H54 (cell line): ENCODE results near the gene FAM120A.
"Not testable (repeated sequence)": the region's sequence is repeated elsewhere in the genome, so short reads cannot be mapped to it uniquely, and the experiment has no call there.

Experiments
- DNase-seq: peaks from one replicate; pipeline ENCODE4 v3.0.0; 2011; ENCODE audit warnings: low spot score, mixed read lengths; ENCODE audit not compliant: insufficient read length
- FAIRE-seq: peaks from 3 replicates; lab custom pipeline; 2011; peaks lifted over from hg19 to GRCh38; lab: Jason Lieb, UNC
- POLR2A ChIP-seq: IDR thresholded peaks from 2 replicates; pipeline ENCODE4 v1.6.1; 2011; ENCODE audit warnings: low read depth, mild to moderate bottlenecking, low read length

The FAM120A gene

DNA sequence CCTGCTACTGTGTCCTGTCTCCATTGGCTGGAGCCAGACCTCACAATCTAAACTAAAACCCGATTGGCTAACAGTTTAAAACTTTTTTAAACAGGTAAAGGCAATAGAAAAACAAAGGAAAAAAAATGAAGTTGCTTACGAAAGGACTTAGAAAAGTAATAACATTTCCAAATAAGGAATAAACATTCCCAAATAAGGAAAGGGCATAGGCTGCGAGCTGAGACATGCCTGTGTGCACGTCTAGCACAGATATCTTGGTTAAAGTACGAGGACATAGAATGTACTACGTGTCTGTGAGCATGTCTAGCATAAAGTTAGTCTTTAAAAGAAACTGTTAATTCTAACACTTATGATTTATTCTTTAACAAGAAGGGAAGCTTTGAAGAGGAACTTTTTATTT lies 15.3 kb upstream of the FAM120A start:
- FAIRE-seq (no peak), DNase-seq (no peak)
- no peak for TF ChIP-seq POLR2A

GRCh38 chr9:93436655-93437407 lies 14.7 kb upstream of the FAM120A start:
- TF ChIP-seq POLR2A, result no peak
- DNase-seq (no peak), FAIRE-seq (no peak)

GRCh38 chr9:93437996-93438395 lies 13.5 kb upstream of the FAM120A start:
- DNase-seq (no peak), FAIRE-seq (no peak)

GRCh38 chr9:93439301-93439700 lies 12.2 kb upstream of the FAM120A start:
- FAIRE-seq, DNase-seq: not testable (repeated sequence)

More at GRCh38 chr9:93437996-93438395, 13.5 kb upstream of the FAM120A start:
- no peak for TF ChIP-seq POLR2A

DNA sequence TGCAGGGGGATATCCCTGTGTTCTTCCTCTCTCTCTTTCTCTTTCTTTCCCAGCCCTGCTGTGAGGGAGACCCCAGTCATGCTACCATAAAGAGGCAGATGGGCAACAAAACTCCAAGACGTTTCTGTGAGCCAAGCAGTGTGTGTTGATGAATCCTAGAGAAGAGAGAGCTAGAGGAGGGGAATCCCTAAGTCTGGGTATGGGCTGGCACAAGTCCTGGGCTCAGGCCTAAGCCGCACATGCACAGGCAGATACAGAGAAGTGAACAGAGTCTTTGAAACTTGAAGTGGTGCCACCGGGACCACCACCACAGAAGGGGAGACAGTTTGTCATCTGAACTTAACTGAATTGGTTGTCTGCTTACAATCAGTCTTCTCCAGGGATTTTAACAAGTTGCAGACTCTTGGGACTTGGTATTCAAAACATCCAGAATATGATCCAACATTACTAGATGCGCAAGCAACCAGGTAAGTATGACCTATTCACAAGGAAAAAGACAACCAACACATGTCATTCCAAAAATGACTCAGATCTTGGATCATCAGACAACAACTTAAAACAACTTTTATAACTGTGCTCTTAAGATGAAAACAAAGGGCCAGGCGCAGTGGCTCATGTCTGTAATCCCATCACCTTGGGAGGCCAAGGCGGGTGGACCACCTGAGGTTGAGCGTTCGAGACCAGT lies 10.4 kb upstream of the FAM120A start:
- FAIRE-seq (no peak), DNase-seq (no peak)
- TF ChIP-seq POLR2A, result no peak

GRCh38 chr9:93446073-93446472 lies 5.4 kb upstream of the FAM120A start:
- no peak for DNase-seq
- no peak for FAIRE-seq

GRCh38 chr9:93447655-93448054 lies 3.8 kb upstream of the FAM120A start:
- FAIRE-seq (no peak), DNase-seq (no peak)
- no peak for TF ChIP-seq POLR2A

More at GRCh38 chr9:93446073-93446472, 5.4 kb upstream of the FAM120A start:
- no peak for TF ChIP-seq POLR2A

DNA sequence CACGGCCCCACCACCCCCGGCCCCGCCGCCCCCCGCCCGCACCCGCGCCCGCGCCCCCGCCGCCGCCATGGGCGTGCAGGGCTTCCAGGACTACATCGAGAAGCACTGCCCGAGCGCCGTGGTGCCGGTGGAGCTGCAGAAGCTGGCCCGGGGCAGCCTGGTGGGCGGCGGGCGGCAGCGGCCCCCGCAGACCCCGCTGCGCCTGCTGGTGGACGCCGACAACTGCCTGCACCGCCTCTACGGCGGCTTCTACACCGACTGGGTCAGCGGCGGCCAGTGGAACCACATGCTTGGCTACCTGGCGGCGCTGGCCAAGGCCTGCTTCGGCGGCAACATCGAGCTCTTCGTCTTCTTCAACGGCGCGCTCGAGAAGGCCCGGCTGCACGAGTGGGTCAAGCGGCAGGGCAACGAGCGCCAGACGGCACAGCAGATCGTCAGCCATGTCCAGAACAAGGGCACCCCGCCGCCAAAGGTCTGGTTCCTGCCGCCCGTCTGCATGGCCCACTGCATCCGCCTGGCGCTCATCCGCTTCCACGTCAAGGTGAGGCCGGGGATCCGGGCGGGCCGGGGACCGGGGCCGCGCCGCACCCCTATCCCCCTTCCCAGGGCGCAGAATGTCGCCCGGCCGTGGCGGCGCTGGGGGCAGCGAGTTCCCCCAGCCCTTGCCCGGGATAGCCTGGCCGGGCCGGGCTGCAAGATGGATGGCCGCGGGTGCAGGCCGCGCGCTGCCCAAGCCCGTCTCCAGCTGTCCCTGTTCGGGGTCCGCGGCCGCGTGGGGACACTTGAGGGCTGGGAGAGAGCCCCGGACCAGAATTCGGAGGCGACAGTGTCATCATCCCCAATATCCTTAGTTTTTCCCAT lies 594 bp downstream of the FAM120A start:
- no peak for TF ChIP-seq POLR2A
- DNase-seq, result peak; percentile 27
- FAIRE-seq, result no peak

DNA sequence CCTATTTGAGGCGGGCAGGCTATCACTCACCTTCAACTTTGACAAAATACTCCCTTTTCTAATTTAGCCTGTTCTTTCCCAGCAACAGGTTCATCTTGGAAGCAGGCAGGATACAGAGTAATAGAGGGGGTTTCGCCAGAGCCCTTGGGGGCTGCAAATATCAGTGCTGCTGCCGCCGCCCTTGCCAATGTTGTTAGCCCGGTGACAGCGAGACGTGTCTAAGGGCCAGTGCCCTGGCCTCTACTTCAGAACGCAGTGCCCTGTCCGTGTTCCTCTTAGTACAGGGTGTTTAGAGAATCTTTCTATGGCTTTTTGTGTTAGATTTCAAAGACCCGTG lies 1.2 kb downstream of the FAM120A start:
- peak; percentile 33 for FAIRE-seq
- no peak for DNase-seq

DNA sequence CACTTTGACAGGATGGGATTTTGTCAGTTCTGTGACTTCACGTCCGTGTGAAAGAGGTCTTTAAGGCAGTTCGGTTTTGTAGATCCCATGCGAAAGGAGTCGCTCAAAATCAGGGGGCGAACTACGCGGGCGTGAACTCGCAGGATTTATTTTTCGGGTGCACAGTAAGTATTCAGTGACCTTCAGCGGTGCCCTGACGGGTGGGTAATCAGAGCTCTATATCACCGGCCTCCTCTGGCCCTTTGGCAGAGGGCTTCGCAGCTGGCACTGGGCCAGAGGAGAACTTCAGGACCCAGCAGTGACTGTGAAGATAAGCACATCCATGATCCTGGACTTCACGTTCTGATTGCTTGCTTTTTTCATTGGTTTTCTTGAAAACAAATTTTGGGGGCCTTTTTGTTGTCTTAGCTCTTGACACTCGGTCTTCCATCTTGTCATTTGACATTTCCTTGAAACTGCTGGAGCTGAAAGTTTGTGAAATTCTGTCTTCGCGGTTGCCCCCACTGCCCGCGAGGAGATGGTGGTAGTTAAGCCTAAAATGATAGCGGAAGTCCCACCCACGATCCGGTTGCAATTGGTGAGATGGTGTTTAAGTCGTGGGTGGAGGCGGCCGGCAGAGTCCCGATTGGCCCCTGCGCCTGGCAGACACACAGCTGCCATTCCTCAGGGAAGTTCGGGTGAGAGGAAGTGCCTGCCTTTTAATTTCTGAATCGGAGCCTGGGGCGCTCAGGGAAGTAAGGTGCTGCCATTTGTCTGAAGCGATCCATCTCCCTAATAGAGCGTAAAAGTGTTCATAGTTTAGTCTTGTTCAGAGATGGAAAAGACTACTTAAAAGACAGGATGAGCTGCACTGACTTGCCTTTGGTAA lies 1.8 kb downstream of the FAM120A start, which contains the start of gene FAM120AOS:
FAM120AOS (minus strand) TSS at position 535 of the 868 bp plus-strand sequence. CDS start 872 bp downstream, outside the sequence.
- peak; percentile 87 for DNase-seq
- TF ChIP-seq POLR2A, result no peak
- peak; percentile 99 for FAIRE-seq

More for the DNA sequence above, 1.2 kb downstream of the FAM120A start:
- TF ChIP-seq POLR2A, result no peak

DNA sequence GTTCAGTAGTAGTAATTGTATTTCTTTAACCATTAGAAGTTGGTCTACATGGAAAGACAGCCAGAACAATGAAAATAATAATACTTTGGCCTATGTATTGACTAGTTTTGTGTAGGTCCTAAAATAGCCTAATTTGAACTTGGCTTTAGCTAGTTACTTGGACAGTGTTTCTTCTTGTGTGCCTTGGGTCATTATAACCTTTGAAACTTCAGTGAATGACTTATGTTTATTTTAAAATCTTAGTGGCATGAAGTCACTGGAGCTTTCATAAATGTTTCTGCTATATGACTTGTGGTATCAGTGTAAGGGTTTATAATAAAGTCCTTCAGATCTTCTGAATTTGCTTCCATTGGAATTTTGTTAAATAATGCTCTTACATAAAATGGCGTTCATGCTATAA lies 4.5 kb downstream of the FAM120A start:
- TF ChIP-seq POLR2A, result no peak
- FAIRE-seq, result no peak

GRCh38 chr9:93456504-93456903 lies 5.0 kb downstream of the FAM120A start:
- TF ChIP-seq POLR2A, result no peak
- no peak for DNase-seq
- FAIRE-seq, result peak; percentile 74

More for the DNA sequence above, 4.5 kb downstream of the FAM120A start:
- no peak for DNase-seq

DNA sequence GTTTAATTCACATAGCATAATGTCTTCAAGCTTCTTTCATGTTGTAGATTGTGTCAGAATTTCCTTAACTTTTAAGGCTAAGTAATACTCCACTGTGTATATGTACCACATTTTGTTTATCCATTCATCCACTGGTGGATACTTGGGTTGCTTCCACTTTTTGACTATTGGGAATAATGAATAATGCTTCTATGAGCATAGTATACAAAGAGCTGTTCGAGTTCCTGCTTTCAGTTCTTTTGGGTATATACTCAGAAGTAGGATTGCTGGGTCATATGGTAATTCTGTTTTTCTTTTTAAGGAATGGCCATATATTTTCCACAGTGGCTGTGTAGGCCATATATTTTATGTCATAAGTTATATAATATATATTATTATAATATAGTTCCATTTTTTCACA lies 5.5 kb downstream of the FAM120A start:
- FAIRE-seq (no peak), DNase-seq (no peak)
- no peak for TF ChIP-seq POLR2A
